ENCODE results near the gene FMNL2. TPM values are rescaled to one million over a fixed set of nuclear protein-coding genes. Genes with fewer than 3 reads are reported as not detected.

FMNL2 gene
- total and polyA plus RNA-seq, 12 donors, result 3.3 to 16.0 (median 4.5) TPM

DNA sequence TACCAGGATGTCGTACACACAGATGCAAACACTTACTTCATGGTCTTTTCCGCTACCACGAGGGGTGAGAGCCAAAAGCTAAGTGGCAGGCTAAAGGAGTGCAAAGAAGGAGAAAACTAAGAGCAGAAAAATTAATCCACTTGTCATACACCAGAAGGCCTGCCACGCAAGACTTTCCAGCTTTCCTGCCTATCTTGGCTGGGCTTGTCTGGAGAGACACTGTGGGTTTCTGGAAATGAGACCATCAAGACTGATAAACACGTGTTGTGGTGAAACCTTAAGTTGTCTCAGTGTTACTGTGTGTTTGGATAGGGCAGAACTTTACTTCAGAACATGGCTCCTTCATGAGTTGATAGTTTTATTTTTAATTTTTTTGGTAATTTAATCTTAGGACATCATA is 175.6 kb downstream of the FMNL2 start:
- intact Hi-C loops (cut with DNase I), result no loop called here
- H3K27ac ChIP-seq, result no peak overlapping the region
- H3K36me3 ChIP-seq, result no peaks in the 10 kb centered on the region
- no peak for ATAC-seq
- no peak for DNase-seq
- H3K9me3 ChIP-seq, result no peaks in the 10 kb centered on the region
- peaks cover 0 to 20% (median 6%) of the 10 kb centered on the region in 9 donors for H3K4me1 ChIP-seq
- H3K27me3 ChIP-seq, result no peaks in the 10 kb centered on the region
- no peak overlapping the region for H3K4me3 ChIP-seq
- 93 to 94% methylated on average over 5 of the region's 5 CpGs for WGBS, 2 donors
- TF ChIP-seq, protein P1, sequence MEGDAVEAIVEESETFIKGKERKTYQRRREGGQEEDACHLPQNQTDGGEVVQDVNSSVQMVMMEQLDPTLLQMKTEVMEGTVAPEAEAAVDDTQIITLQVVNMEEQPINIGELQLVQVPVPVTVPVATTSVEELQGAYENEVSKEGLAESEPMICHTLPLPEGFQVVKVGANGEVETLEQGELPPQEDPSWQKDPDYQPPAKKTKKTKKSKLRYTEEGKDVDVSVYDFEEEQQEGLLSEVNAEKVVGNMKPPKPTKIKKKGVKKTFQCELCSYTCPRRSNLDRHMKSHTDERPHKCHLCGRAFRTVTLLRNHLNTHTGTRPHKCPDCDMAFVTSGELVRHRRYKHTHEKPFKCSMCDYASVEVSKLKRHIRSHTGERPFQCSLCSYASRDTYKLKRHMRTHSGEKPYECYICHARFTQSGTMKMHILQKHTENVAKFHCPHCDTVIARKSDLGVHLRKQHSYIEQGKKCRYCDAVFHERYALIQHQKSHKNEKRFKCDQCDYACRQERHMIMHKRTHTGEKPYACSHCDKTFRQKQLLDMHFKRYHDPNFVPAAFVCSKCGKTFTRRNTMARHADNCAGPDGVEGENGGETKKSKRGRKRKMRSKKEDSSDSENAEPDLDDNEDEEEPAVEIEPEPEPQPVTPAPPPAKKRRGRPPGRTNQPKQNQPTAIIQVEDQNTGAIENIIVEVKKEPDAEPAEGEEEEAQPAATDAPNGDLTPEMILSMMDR (IDR thresholded peaks at IDR 0.05), result no peak

DNA sequence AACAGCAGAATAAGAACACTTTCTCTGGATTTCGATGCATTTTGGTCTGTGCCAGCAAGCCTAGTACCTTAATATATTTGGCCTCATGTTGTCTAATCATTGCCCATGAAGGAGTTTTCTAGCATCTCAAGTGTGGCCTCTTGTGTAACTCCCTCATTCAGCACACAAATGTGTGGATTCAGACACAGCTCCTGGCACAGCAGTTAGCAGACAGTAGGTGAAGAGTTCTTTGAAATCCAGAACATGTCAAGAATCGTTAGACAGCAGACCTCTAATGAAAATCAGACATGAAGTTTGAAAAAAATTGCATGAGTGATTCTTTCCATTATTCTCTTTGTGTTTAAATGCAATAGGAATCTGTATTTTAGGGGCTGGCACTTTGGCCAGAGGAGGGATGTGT is 177.0 kb downstream of the FMNL2 start:
- H3K27me3 ChIP-seq, result no peaks in the 10 kb centered on the region
- no peak overlapping the region for H3K4me3 ChIP-seq
- intact Hi-C loops (cut with DNase I), result no loop called here
- TF ChIP-seq, protein P1 (IDR thresholded peaks at IDR 0.05), result no peak
- no peaks in the 10 kb centered on the region for H3K36me3 ChIP-seq
- no peaks in the 10 kb centered on the region for H3K9me3 ChIP-seq
- H3K4me1 ChIP-seq, result peaks cover 0 to 12% (median 6%) of the 10 kb centered on the region in 9 donors
- DNase-seq, result no peak
- no peak overlapping the region for H3K27ac ChIP-seq
- 89% methylated on average over 2 of the region's 2 CpGs for WGBS, 2 donors
- no peak for ATAC-seq

DNA sequence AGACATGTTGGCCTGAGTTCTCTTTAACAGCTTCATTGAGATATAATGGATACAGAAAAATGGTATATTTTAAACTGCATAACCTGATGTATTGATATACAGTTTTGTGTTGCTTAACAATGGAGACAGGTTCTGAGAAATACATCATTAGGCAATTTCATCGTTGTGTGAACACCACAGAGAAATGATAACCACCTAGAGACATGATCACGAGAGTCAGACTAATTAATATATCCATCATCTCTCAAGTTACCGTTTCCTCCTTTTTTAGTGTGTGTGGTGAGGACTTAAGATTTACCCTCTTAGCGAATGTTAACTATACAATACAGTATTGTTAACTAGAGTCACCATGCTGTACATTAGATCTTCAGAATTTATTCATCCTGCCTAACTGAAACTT is 178.1 kb downstream of the FMNL2 start:
- no peaks in the 10 kb centered on the region for H3K9me3 ChIP-seq
- TF ChIP-seq, protein P1 (IDR thresholded peaks at IDR 0.05), result no peak
- intact Hi-C loops (cut with DNase I), result no loop called here
- no peak for ATAC-seq
- no peaks in the 10 kb centered on the region for H3K27me3 ChIP-seq
- no peaks in the 10 kb centered on the region for H3K36me3 ChIP-seq
- no peak for DNase-seq
- 95 to 98% methylated on average over 4 of the region's 4 CpGs for WGBS, 2 donors
- no peak overlapping the region for H3K4me3 ChIP-seq
- H3K4me1 ChIP-seq, result peaks cover 0 to 9% (median 6%) of the 10 kb centered on the region in 9 donors
- no peak overlapping the region for H3K27ac ChIP-seq

DNA sequence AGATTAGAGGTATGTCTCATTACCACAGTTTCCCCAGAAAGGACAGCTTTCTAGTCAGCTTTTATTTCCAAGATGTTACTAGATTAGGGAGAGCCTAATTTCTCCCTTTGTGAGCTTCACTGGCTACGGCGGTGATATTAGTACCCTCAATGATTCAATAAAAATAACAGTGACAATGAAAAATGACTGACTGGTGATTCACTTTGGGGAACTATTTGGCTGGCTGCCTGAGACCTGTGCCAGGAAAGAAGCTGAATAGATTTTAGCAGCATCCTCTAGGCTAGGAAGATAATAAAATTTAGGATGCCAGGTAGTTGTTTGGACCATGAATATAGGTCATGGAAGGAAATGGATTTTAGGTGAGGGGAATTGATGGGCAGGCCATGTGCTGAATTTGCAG is 178.7 kb downstream of the FMNL2 start:
- no peak overlapping the region for H3K27ac ChIP-seq
- WGBS, 2 donors, result 26 to 32% methylated on average over 2 of the region's 2 CpGs
- intact Hi-C loops (cut with DNase I), result no loop called here

More for the DNA sequence above, 178.7 kb downstream of the FMNL2 start:
- Histone ChIP-seq H3K9me3 (no peaks in the 10 kb centered on the region), H3K27me3 (no peaks in the 10 kb centered on the region), H3K36me3 (no peaks in the 10 kb centered on the region), H3K4me3 (no peak overlapping the region), H3K4me1 (peaks cover 0 to 9% (median 6%) of the 10 kb centered on the region in 9 donors)
- TF ChIP-seq, protein P1 (IDR thresholded peaks at IDR 0.05), result no peak
- ATAC-seq (peak in 1 of 8 donors; percentile 58), DNase-seq (peak in 1 of 2 donors; percentile 25)
